Sigmoid colon (tissue), 4 donors: ENCODE data around the gene CFAP46.

ENCODE experiments used
- CTCF ChIP-seq, 4 experiments: fragments of 450-650 bp in 3 of 4; fragments of 200-600 bp in 1 of 4; IDR thresholded peaks; one replicate each; pipeline ENCODE4 v1.5.1; 2016 to 2019; ENCODE audit warnings: antibody characterized with exemption in 4 of 4, mild to moderate bottlenecking in 3 of 4, moderate library complexity in 2 of 4
- EP300 ChIP-seq, 4 donors: sonication (generic); formaldehyde crosslinking; IDR thresholded peaks; one replicate each; pipeline ENCODE4 v1.6.1; 2017; ENCODE audit warnings: antibody characterized with exemption in 4 of 4
- POLR2A ChIP-seq, 2 donors: fragments of 450-650 bp; IDR thresholded peaks; one replicate each; pipeline ENCODE4 v1.6.1; 2016; ENCODE audit warnings: antibody characterized with exemption in 2 of 2, mild to moderate bottlenecking in 2 of 2, moderate library complexity in 2 of 2
- POLR2AphosphoS5 ChIP-seq, 4 donors: sonication (generic); formaldehyde crosslinking; IDR thresholded peaks; one replicate each; pipeline ENCODE4 v1.6.1; 2017; ENCODE audit warnings: antibody characterized with exemption in 4 of 4

- no peak for TF ChIP-seq POLR2A (IDR thresholded peaks at IDR 0.05)
- TF ChIP-seq CTCF (IDR thresholded peaks at IDR 0.05): no peak
- no peak for TF ChIP-seq POLR2AphosphoS5 (IDR thresholded peaks at IDR 0.05)
- TF ChIP-seq EP300 (IDR thresholded peaks at IDR 0.05): no peak
These were observed 37.4 kb upstream of the CFAP46 start for GRCh38 chr10:132979491-132980425.
